DOHH2 (cell line): ENCODE data around the gene LILRB2.

ENCODE experiments used
- EZH2phosphoT487 ChIP-seq: fragments of 200-600 bp; sonication (generic); IDR thresholded peaks from 2 replicates; pipeline ENCODE4 v1.6.1; 2017; ENCODE audit warnings: borderline replicate concordance, mild to moderate bottlenecking, antibody characterized with exemption, low read length, moderate library complexity, mixed read lengths
- TF ChIP-seq, protein P1 (sequence below): fragments of 200-600 bp; sonication (generic); IDR thresholded peaks from one replicate; pipeline ENCODE4 v1.5.1; 2014; ENCODE audit warnings: antibody characterized with exemption, mild to moderate bottlenecking, low read depth, low read length; ENCODE audit not compliant: poor library complexity, severe bottlenecking

DNA sequence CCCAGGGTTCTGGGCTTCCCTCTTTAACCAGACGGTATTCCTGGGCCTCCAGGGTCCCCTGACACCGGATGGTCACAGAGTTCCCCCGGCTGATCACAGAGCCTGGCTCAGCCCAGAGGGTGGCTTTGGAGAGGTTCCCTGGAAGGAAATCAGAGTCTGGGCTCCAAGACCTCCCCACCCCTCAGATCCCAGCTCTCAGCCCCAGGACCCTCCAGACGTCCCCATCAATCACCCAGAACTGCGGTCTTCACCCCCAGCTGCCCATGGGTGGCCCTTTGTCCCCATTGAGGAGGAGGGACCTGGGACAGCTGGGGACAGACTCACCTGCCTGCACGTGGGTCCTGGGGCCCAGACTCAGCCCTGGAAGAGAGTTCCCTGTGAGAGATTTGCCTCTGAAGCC, 31.1 kb upstream of the LILRB2 start:
- TF ChIP-seq, protein P1, sequence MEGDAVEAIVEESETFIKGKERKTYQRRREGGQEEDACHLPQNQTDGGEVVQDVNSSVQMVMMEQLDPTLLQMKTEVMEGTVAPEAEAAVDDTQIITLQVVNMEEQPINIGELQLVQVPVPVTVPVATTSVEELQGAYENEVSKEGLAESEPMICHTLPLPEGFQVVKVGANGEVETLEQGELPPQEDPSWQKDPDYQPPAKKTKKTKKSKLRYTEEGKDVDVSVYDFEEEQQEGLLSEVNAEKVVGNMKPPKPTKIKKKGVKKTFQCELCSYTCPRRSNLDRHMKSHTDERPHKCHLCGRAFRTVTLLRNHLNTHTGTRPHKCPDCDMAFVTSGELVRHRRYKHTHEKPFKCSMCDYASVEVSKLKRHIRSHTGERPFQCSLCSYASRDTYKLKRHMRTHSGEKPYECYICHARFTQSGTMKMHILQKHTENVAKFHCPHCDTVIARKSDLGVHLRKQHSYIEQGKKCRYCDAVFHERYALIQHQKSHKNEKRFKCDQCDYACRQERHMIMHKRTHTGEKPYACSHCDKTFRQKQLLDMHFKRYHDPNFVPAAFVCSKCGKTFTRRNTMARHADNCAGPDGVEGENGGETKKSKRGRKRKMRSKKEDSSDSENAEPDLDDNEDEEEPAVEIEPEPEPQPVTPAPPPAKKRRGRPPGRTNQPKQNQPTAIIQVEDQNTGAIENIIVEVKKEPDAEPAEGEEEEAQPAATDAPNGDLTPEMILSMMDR: no peak
- TF ChIP-seq EZH2phosphoT487: no peak
